Renal cortical epithelial cell (primary cell): Measurements from ENCODE around the gene EPAS1. TPM values are rescaled to one million over a fixed set of nuclear protein-coding genes. Genes with fewer than 3 reads are reported as not detected.

Experiments used
- DNase-seq: peaks from one replicate; pipeline ENCODE4 v3.0.0-alpha.2; 2011; ENCODE audit warnings: low read depth
- total RNA-seq: library from RNA; depleted of rRNA; stranded (reverse); fragments of >200 nt; gene quantifications from 2 replicates; pipeline ENCODE4 v1.2.3, GENCODE V29; 2014

EPAS1 gene
- total RNA-seq, 1 donor from 2014 or later, result 124 TPM

DNA sequence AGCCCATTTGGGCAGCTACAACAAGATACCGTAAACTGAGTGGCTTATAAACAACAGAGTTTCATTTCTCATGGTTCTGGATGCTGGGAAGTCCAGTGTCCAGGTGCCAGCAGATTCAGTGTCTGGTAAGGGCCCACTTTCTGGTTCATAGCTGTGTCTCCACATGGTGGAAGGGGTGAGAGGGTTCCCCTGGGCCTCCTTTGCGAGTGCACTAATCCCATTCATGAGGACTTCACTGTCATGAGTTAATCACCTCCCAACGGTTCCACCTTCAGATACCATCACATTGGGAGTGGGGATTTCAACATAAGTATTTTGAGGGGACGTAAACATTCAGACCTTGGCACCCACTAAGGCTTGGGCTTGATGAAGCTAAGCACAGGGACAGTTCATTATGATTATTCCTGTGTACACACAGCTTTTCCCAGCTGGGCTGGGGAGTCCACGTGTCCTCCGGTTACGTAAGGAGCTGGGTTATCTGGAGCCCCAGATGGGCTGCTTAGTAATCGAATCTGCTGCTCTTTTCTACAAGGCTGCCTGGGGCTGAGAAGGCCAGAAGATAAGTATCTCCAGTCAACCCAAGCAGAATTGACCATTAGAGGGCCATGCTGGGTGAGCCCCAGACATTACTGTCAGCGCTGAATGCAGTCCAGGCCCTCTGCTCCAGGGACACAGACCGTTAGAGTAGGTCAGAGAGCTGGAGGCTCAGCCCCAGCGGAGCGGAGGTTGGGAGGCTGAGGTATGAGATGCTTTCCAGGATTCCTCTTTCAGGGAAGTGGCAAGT is 42.7 kb downstream of the EPAS1 start:
- no peak for DNase-seq

DNA sequence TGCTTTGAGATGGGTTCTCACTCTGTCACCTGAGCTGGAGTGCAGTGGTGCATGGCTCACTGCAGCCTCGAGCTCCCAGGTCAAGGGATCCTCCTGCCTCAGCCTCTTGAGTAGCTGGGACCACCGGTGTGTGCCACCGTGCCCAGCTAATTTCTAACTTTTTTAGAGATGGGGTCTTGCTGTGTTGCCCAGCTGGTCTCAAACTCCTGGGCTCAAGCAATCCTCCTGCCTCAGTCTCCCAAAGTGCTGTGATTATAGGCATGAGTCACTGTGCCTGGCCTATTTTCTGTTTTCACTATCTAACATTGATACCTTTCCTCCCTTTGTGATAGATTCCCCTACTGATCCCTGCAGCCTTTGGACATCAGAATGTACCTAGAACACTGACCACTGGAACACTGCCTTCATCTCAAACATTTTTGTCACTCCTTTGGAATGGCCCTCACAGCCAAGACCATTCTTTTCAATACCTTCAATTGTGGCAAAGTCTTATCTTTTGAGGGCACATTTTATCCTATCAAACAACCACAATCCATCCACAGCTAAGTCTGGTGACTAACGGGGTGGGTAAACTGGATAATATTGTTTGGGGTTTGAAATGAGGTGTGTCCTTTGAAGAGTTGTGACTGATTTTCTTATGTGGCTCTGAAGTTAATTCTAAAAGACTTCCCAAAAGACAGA is 43.7 kb downstream of the EPAS1 start:
- no peak for DNase-seq

DNA sequence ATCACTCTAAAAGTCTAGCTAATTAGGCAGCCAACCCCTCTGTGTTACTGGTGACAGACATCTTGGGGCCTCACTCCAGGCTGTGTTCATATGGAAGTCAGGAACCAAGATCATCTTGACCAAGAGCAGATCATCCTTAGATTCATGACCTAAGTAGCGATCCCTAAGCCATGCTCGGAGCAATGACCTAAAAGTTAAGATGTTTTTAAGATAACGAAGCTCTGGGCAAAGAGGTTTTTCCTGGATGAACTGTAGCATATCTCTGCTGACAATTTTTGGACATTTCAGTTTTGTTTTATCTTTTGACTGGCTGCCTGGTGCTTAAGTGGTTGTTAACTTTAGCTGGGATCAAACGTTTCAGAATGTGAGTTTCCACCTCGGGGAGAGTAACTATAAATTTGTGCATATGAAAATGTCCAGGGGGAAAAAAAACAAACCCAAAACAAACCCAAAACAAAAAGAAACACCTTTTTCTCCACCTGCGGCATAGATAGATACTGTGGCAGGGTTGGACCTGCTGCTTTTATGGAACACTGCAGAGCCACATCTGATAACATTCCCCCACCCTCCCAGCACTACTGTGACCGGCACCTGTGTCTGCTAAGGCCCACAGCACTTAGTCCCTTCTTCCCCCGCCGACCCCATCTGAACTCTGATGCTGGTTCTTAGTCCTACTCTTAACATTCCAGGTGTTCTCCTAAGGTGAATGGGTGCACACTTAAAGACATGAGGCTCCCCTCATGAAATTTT is 45.5 kb downstream of the EPAS1 start:
- no peak for DNase-seq

DNA sequence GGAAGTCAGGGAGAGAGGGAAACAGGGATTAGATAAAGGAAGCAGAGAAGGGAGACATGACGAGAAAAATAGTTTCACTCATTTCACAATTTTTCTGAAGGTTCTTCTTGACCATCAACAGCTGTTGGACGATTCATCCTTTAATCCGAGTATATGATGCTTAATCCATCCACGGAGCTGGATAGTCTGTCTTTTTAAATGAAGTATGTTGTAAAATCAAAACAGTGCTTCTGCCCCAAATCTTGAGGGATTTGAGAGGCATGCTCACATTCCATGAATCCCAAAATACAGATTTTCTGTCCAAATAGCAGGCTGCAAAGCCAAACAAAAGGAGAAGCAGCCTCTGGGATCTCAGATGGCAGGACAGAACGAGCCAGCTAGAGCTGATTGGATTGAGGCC is 47.5 kb downstream of the EPAS1 start:
- no peak for DNase-seq

DNA sequence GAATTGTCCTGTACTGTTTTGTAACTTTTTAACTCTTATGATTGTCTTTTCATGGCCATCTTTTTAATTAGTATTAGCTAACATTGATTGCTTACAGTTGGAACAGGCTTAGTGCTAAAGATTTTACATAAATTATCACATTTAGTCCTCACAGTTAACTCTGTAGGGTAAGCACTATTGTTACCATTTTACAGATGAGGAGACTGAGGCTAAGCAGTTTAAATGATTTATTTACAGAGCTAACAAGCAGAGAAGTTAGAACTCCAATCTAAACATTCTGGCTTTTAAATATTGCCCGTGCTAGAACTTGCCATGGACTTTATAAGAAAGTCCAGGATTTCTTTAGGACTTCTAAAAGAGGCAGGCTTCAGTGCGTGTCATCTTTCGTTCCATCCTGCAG is 48.6 kb downstream of the EPAS1 start:
- DNase-seq, result no peak

DNA sequence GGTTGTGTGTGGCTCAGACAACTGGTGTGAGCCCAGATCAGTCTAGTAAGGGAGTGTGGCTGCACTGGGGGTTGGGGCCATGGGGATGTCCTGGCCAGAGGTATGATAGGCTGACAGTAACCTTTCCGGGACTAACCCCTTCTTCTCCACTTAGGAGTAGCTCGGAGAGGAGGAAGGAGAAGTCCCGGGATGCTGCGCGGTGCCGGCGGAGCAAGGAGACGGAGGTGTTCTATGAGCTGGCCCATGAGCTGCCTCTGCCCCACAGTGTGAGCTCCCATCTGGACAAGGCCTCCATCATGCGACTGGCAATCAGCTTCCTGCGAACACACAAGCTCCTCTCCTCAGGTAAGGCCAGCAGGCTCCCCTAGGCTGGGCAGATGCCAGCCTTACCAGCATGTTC is 49.5 kb downstream of the EPAS1 start:
- DNase-seq, result no peak

DNA sequence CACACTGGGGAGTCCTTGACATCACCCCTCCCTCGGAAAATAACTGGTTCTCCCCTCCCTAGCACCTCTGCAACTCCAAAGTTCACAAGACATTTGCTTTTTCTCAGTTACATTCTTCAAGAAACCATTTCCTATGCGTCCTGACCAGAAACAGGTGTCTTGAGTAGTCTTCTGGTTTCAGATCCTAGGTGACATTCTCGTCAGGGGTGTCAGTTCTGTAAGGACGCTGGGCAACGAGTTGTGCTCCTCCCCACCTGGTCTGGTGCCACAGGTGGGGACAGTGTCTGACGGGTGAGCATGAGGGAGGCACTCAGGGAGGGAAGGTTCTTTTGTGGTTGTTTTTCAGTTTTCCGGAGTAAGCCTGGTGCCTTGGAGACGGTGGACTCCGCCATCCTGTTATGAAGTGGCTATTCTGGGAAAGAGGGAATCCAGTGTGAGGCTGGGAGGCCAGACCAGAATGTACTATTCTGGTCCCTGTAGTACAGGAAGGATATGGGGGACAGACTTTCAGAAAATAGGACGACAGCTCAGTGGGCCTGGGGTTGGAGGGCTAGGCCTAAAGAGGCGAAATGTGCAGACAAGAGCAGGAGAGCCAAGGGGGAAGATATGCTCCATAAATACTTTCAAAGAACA is 50.6 kb downstream of the EPAS1 start:
- DNase-seq, result no peak

DNA sequence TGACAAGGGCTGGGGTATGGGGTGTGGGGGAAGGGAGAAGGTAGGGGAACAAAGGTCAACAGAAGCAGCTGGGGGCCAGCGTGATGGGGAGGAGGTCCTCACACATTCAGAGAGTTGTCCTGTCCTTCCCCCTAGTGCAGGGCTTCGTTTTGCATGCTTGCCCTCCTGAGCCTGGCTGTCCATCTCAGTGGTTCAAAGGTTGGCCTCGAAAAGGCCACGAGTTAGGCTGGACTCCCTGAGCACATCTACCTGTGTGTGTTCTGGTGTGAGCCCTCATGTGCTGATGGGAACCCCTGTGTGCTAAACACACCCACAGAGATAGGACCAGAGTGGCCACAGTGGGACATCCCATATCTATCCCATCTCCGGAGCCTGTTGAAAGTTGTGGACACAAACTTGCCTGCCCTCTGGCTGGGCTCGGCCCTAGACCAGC is 51.9 kb downstream of the EPAS1 start:
- DNase-seq, result no peak

DNA sequence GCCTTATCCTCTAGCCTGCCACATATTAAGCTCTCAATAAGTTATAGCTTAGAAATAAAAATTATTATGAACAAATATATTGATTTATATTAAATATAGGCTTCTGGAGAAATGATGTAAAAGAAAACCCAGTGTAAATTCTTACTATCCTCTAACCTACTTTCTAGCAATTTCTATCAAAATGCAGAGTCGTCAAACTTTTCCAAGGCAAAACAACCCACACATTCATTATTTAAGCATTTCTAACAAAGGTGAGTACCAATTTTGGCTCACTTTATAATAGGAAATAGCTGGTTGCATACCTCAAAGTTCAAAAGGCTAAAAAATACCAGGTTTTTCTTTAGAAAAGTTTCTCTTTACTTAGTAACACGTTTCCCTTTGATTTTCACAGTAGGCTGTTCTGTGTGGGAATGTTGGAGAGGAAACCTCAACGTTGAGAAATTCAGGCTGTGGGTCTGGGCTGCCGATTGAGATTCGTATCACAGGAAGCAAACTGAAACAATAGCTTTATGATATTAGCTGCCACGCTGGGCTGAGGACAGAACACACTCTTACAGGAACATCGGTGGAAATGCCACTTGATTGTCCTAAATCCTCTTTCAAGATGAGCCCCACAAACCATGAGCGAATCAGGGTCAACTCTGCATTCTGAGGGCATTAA is 53.0 kb downstream of the EPAS1 start:
- no peak for DNase-seq

DNA sequence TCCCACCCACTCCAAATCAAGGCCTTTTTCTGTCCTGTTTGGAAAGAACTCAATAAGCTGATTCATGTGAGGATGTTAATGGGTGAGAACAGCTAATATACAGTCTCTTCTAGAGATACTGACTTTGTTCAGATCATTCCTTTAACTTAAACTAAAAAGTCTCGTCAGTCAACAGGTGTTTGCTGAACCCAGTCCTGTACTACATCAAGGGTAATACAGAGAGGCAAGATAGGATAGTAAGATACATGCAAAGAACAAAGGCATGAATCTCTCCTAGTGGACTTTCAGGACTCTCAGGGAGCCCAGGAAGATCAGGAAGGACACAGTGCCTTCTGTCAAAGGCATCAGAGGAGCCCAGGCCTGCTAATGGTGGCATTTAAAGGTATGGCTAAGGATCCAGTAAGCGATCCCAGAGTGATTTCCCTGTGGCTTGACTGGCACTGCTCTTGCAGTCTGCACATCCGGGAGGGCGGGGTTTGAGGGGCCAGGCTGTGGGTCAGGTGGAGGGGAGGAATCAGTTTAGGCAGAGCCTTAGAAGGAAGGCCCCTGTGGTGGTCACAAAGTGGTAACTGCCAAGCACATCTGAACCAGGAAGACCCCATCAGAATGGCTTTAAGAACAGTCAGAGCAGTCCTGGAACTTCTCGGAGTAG is 54.0 kb downstream of the EPAS1 start:
- DNase-seq, result no peak

DNA sequence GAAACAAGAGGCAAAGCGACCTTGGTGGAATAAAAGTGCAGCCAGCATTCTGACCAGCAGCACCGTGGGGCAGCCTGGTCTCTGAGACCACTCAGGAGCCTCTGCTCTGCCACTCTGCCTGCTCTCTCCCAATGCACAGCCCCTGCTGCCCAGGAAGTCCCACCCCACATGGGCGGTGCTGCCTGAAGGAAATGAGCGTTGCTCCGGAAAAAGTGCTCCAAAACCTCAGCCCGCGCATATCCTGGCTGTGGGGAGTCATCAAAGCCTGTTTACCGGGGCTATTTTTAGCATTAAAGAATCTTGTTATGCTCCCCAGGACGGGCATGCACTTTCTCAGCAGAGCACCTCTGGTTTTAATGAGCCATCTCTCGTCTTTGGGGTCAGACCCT is 54.5 kb downstream of the EPAS1 start:
- DNase-seq, result no peak

DNA sequence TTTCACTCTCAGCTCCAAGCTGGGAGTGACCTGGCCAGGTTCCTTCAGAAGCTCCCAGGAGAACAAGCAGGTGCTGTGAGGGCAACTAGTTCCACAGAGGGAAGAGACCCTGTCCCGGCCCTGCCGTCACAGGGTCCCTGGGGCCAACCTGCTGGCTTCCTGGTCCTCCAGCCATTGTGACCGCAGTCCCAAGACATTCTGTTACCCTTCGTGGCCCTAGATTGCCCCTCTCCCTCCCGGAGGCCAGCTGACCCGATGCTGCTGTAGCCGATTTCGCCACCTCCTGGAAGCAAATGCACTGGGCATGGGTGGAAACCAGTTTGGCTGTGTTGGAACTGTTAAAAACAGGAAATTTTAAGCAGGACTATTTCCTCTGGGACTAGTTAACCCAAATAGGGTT is 55.4 kb downstream of the EPAS1 start:
- no peak for DNase-seq

DNA sequence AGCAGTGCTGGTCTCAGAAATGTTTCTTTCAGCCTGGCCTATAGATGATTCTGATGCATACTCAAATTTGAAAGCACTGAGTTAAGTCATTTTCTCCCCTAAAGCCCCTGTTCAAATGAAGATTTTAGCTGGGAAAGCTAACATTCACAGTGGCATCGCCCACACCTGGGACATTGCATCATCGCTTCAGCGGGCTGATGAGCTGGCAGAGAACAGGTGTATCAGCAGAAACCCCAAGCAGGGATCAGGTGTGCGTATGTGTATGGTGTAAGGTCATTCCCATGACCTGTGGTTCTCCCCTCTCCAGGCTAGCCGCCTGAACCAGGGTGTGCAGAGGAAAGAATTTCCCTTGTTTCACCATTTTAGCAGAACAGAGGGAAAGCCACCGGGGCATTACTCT is 56.3 kb downstream of the EPAS1 start:
- no peak for DNase-seq

DNA sequence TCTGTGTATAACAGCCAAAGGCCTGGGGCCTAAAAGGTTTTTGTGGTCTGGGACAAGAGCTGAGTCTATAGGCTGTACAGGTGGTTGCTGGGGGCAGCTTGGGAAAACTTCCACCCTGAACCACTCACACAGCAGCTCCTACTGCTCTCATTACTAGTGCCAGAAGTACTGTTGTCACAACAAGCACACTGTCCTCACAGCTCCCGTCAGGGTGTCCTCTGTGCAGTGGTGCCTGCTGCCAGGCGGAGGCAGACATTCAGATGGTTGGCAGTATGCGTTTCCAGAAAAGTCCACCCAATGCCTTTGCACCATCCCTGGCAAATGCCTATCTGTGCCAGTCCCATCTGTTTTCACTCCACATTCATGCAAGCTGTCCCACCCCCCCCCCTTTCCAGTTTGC is 58.5 kb downstream of the EPAS1 start:
- DNase-seq, result no peak

DNA sequence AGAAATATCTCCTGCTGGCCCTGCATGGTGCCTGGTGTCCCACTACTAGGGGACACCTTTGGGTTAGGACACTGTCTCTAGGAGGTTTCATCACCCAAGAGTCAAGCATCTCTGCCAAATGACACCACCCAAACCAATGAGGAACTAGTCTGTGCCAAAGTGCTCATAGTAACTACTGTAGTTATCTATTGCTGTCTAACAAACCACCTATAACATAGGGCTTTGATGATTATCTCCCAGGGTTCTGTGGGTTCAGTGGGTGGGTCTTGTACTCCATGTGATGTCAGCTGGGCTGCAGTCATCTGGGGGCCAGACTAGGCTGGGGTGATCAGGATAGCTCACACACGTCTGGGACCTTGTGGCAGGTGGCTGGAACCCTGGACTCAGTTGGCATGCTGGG is 59.8 kb downstream of the EPAS1 start:
- no peak for DNase-seq

DNA sequence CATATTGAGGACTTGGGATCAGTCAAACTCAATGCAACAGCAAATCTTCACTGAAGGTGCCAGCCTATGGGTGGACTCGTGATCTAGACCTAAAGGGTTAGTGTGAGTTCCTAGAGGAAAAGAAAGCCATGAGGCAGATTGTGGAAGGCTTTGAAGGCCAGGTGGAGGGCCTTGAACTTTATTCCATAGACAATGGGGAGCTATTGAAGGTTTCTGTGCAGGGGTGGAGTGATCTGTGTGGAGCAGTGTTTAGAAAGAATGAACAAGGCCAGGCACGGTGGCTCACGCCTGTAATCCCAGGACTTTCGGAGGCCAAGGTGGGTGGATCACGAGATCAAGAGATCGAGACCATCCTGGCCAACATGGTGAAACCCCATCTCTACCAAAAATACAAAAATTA is 61.5 kb downstream of the EPAS1 start:
- no peak for DNase-seq

DNA sequence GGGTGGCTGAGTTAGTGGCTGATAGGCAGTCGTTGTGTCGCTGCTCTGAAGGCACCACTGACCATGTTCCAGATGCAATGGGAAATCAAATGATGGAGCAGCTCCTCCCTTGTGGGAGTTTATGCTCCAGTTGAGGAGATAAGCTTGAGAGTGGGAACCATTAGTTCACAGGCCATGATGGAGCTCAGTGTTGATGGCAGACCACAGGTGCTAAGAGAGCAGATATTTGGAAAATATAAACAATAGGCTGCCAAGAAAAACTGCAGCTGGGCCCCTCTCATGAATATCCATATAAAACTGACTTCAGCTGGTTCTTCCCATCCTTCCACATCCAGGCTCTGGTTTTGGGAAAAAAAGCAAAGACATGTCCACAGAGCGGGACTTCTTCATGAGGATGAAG is 63.1 kb downstream of the EPAS1 start:
- no peak for DNase-seq

DNA sequence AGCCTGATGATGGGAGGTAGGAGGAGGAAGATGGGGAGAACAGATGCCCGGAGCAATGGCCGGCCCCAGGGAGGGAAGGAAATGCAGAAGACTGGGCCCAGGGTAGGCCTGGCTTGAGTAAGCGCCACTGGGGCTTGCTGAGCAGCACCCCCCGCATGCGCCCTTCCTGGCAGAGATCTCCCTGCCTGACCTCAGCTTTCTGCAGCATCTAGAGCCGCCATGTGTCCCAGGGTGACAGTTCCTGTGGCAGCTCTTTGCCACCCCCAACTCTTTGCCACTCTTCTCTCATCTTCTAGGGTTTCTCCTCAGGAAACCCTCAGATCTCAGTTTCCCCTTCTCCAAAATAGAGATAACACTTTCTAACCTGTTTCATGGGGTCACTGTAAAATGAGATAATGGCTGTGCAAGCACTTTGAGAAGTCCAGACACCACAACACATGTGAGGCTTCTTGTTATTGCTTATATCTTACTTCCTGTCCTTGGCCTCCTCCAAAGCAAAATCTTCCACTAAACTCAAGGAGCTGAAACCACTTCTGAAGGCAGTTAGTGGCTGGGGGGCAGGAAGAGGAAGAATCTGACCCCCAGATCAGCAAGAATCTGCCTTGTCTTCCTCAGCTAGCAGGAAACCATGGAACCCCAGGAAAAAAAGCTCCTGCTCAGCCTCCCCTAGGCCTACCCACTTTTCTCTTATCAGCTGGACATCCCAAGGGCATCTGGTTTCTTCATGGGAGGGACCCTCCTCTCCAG is 64.9 kb downstream of the EPAS1 start:
- DNase-seq, result no peak

DNA sequence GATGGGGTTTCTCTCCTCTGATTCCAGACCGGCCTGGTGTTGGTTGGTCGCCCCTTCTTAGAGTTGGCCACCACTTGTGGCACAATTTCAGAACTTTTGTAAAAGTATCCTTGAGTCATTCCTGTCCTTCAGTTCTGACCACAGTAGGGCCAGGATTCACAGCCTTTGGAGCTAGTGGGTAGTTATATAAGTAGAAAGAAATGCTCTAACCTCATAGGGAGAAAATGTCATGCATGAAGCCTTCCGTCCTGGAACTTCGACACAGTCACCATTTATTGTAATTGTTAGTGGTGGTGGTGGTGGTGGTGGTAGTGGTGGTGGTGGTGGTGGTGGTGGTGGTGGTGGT is 65.4 kb downstream of the EPAS1 start:
- DNase-seq, result no peak

DNA sequence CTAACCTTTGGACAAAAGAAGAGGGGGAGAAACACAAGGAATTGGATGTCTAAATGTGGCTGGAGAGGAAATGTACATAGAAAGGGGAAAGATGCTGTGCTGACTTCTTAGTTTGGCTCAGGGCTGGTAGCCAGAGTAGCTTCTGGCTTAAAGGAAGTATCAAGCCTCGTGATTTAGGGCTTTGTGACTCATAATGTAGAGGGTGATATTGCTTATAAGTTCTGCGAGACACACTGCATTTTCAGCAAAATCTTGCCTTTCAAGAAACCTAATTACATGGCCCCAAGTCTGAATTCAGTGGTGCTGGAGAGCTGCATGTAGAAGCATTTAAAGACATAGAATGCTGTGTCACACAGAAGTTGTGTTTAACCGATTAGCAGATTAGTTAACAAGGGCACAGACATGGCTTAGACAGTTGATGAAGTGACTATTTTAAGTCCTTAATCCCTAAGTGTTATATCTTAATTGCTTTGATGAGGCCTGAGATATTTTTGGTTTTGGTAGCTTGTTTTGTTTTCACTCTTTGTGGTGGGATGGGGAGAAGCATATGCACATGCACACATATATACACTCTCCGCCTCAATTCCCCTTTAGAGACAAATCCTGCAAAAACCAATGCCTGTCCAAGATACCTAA is 66.4 kb downstream of the EPAS1 start:
- DNase-seq, result no peak
